ENCODE results near the gene LYVE1.

Gene LYVE1

DNA sequence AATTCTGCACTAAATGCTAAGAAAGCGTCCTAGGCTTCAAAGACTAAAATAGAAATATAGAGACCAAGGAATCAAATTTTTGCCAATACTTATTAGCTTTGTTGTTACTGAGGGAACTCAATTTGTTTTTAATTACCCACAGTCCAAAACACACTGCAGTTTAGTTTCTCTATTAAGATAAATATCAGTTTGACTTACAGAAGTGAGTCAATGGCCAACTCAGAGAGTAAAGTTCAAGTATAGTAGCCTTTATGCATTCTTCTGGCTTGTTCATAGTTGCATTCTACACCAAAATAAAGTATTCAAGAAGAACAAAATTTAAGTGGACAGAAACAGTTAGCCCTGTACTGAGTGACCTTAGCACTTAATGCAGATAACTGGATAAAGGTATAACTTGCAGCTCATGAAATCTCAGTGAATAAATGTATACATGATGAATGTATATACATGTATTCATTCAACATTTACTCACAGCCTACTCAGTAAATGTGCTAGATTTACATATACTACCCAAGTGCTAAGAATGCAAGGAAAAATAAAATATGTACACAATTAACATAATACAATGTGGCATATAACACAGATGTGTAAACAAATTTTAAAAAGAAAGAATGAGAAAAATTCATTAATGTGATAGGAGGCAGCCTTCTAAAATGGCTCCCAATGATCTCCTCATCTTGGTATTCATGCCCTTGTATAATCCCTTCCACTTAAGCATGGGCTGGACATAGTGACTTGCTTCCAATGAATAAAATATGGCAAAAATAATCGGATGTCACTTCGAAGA, 17.8 kb downstream of the LYVE1 start:
- DNase-seq (ENCODE audit: low read depth), result no peak
- TF ChIP-seq, protein P1, sequence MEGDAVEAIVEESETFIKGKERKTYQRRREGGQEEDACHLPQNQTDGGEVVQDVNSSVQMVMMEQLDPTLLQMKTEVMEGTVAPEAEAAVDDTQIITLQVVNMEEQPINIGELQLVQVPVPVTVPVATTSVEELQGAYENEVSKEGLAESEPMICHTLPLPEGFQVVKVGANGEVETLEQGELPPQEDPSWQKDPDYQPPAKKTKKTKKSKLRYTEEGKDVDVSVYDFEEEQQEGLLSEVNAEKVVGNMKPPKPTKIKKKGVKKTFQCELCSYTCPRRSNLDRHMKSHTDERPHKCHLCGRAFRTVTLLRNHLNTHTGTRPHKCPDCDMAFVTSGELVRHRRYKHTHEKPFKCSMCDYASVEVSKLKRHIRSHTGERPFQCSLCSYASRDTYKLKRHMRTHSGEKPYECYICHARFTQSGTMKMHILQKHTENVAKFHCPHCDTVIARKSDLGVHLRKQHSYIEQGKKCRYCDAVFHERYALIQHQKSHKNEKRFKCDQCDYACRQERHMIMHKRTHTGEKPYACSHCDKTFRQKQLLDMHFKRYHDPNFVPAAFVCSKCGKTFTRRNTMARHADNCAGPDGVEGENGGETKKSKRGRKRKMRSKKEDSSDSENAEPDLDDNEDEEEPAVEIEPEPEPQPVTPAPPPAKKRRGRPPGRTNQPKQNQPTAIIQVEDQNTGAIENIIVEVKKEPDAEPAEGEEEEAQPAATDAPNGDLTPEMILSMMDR (IDR thresholded peaks at IDR 0.05; ENCODE audit: insufficient read depth, low read depth, low read length, missing control alignments), result no peak
- no peak overlapping the region for H3K4me3 ChIP-seq (ENCODE audit: low read depth, low read length)

DNA sequence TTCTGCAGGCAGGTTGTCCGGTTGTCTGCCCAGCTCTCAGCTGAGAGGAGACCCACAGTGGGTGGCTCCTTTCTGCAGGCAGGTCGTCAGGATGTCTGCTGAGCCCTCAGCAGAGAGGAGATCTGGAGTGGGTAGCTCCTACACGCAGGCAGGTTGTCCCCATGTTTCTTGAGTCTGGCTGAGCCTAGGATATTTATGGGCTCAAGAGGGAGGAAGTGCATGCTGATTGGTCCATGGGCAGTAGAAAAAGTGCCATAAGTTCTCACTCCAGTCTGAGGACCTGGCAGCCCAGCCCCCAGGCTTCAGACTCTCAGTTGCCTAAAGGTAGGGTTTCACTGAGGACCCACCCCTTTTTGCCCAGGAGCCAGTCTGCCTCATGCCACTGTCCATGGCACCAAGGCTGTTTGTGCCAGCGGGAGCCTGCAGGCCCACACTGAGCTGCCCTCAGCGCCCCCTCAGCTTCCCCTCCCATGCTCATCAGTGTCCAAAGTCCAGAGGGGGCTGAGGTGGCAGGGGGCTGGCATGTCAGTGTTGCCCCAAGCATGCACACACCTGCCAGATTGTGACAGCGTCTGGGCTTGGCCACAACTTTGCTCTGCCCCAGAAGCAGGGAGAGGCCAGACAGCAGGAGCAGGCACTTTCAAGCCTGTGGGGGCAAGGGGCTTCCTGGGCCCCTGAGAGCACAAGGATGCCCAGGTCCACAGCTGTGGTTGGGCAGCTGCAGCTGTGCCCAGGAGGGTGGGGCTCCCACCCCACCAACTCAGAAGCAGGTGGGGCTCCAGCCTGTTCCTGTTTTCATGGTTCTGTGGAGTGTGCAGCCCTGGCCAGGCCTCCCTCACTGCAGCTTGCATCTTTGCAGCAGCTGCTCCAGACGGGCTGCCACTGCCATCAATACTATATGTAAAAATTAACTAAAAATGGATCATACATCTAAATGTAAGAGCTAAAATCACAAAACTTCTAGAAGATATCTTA, 23.7 kb downstream of the LYVE1 start:
- no peak overlapping the region for H3K4me3 ChIP-seq (ENCODE audit: low read depth, low read length)
- TF ChIP-seq, protein P1 (IDR thresholded peaks at IDR 0.05; ENCODE audit: insufficient read depth, low read depth, low read length, missing control alignments), result no peak
- peak; percentile 9 for DNase-seq (ENCODE audit: low read depth)

DNA sequence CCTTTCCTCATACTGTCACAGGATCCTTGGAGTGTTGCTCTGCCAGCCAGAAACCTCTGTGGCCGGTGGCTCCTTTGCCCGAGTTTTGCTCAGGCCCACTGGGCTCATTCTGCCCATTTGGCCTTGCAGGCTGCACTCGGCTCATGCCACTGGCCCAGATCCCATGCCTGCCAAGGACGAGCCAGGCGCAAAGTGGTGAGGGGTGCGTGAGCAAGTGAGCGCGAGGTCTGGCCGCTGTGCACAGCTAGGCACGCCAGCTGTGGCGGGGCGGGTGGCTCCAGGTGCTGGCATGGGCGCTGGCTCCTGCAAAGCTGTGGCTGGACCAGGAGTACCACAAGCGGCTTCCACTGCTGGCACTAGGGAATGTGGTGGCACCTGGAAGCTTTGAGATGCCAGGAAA, 24.7 kb downstream of the LYVE1 start:
- TF ChIP-seq, protein P1 (IDR thresholded peaks at IDR 0.05; ENCODE audit: insufficient read depth, low read depth, low read length, missing control alignments), result no peak
- DNase-seq (ENCODE audit: low read depth), result no peak
- H3K4me3 ChIP-seq (ENCODE audit: low read depth, low read length), result no peak overlapping the region

DNA sequence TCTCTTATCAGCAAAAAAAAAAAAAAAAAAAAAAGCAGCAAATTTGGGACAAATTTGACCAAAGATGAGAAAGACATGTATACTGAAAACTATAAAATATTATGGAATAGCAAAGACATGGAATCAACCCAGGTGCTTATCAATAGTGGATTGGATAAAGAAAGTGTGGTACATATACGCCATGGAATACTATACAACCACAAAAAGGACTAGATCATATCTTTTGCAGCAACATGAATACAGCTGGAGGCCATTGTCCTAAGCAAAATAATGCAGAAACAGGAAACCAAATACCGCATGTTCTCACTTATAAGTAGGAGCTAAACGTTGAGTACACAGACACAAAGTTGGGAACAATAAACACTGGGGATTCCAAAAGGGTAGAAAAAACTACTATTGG, 25.7 kb downstream of the LYVE1 start:
- no peak for DNase-seq (ENCODE audit: low read depth)
- TF ChIP-seq, protein P1 (IDR thresholded peaks at IDR 0.05; ENCODE audit: insufficient read depth, low read depth, low read length, missing control alignments), result no peak
- H3K4me3 ChIP-seq (ENCODE audit: low read depth, low read length), result no peak overlapping the region

DNA sequence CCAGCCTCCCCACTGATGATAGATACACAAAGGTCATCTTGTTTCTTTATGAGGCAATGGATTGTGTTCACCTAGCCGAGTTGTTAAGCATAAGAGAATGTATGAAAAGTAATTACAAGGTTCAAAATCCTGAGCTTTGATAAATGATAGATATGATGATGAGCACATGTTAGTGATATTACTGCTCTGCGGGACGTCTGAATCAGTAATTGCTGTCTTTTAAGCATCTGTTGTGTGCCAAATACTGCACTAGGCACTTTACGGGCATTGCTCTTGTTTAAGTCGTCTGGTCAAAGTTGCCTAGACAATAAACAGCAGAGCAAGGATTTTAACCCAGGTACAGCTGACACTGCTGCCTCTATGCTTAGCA, 26.9 kb downstream of the LYVE1 start:
- DNase-seq (ENCODE audit: low read depth), result no peak
- TF ChIP-seq, protein P1 (IDR thresholded peaks at IDR 0.05; ENCODE audit: insufficient read depth, low read depth, low read length, missing control alignments), result no peak
- peak overlapping the region; percentile 70 for H3K4me3 ChIP-seq (ENCODE audit: low read depth, low read length)

DNA sequence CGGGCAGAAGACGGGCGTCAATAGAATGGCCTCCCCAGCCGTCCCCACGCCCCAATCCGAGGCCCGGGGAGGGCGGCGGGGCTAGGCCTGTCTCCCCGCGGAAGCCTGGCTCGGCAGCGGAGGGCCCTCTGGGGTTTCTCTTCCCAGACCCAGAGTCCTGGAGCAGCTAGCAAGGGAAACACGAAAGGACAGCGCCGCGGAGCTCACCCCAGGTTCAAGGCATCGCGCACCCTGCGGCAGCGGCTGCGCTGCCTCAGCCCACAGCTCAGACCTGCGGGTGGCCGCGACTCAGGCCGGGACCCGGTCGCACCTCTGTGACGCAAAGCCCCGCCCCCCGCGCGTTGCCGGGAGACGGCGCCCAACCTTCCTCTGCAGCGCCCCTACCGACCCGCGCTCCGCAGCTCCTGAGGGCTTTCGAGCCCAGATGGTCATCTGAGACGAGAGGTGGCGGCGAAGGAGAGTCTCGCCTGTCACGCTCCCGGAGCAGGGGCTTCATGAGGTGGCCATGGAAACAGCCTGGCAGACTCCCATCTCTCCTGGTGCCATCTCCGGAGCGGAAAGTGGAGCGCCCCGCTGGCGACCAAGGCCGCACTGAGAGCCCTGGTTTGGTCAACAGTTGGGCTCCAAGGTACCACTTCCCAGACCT, 27.4 kb downstream of the LYVE1 start, which contains the start of gene RNF141:
Gene RNF141 (minus strand): TSS at position 273 of the 646 bp plus-strand sequence. CDS start 7,029 bp downstream, outside the sequence.
- DNase-seq (ENCODE audit: low read depth), result peak; percentile 94
- peak within 1 kb of the TSS; percentile 70 for H3K4me3 ChIP-seq (ENCODE audit: low read depth, low read length)
- TF ChIP-seq, protein P1 (IDR thresholded peaks at IDR 0.05; ENCODE audit: insufficient read depth, low read depth, low read length, missing control alignments), result peak; percentile 92
